GM21619 (cell line): ENCODE data around the gene CEP131.

Experiments
- ATAC-seq: cut with Tn5 transposase; IDR thresholded peaks from one replicate; pipeline ENCODE4 v1.9.1; 2021; ENCODE audit not compliant: unreplicated experiment

Gene CEP131

DNA sequence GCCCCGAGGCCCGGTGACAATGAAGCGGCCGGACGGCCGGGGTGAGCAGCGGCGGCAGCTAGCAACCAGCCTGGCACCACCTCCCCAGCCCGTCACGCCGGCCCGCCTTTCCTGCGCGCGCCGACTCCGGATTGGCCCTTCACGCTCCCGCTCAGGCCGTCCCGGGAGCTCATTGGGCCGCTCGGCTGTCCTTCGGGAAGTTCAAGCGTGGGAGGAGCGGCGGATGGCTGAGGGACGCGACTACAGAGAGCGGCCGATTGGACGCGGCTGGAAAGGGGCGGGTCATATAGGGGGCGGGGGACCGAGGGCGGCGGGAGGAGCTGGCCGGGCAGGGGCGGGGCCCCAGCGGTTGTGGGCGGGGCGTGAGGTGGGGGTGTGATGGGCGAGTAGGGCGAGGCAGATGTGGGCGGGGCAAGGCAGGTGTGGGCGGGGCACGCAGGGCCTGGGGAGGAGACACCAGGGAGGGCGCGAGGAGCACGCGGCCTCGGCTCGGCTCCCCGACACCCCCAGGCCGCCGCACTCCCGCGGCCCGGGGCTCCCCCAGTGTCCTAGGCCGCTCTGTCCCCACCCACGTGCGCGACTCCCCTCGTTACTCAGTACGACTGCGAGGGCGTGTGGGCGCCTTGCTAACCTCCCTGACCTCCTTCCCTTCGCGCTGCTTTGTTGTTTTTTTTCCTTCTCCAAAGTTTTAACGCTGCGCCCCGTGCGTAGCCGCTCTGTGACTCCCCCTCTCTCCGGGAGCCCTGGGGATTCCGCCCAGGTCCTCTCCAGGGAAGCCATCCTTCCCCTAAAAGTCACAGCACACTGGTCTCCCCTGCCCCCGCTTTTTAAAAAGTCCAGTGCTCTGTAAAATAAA lies at the start of gene CEP131:
Gene CEP131, minus strand, starts transcription at position 60 of the 856 bp plus-strand sequence. CDS start 2,909 bp downstream, outside the sequence.
- ATAC-seq, result peak; percentile 90

DNA sequence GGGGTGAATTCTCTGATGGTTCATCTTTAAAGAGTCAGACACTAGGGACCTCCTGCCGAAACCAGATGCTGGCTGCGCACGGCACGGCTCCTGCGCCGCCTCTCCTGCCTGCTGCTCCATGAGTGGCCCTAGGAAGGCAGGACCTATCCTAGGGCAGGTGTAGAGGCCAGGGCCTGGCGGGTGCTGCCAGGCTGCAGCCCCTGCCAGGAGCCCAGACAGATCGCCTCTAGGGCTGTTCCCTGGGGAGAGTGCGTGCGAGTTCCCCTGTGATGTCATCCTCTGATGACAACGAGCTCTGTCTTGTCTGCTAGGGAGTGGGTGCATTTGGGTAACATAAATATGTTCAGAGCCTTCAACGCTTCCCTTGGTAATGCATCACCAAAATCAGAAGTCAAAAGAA lies 48.5 kb upstream of the CEP131 start:
- no peak for ATAC-seq

DNA sequence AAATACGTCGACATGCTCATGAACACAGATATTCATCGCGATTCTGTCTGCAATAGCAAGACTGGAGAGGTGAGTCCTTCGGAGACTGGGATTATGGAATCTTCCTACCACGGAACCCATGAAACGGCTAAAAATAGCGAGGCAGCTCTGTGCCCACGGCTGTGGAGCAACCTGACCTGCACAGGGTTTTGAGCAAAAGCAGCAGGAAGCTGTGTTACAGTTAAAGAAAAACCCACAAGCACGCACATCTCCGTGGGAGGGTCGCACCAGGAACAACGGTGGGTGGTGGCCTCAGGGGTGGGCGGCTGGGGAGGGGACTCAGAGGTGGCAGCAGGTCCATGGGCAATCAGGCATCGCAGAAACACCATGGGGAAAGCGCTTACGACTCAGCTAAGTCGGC lies 47.5 kb upstream of the CEP131 start:
- no peak for ATAC-seq

DNA sequence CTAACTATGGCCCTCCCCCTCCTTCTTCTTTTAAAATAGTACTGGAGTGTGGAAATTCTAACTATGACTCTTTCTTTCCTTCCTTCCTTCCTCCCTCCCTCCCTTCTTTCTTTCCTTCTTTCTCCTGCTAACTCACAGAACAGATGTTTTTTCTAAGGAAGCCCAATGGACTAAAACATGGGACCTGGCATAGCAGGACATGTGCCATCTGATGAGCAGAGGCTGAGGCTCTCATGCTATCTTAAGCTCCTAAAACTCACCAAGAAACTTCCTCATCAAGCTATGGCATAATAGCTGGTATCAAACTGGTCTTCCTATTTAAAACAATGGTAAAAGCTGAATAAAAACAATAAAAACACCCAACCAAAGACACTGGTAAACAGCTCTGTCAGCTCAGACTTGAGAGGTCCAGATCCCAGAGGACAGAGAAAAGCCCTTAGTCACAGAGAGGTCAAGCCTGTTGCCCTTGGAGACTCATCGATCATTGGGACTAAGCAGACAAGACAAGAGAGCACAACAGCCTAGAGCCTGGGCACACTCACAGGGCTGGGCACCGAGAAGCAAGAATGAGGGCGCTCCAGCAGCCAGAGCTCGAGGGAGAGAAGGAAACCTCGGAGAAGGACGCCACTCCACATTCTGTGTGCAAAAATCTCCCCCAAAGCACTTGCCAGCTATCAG lies 44.8 kb upstream of the CEP131 start:
- no peak for ATAC-seq

DNA sequence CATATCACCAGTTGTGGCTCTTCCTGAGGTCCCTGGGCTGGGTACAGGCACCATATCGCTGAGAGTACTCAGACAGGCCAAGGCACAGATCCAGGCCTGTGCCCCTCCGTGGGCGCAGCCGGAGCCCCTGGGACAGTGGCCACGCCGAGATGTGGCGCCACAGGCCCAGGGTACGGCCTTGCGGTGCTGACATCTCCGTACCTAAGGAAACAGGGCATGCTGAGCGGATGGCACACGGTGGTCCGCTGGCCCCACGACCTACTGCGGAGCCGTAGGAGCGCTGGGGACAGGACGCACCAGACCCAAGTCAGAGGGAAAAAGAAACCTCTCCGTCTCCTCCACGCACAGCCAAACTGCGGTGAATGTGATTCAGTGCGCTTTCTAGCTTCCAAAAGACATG lies 42.8 kb upstream of the CEP131 start:
- no peak for ATAC-seq

DNA sequence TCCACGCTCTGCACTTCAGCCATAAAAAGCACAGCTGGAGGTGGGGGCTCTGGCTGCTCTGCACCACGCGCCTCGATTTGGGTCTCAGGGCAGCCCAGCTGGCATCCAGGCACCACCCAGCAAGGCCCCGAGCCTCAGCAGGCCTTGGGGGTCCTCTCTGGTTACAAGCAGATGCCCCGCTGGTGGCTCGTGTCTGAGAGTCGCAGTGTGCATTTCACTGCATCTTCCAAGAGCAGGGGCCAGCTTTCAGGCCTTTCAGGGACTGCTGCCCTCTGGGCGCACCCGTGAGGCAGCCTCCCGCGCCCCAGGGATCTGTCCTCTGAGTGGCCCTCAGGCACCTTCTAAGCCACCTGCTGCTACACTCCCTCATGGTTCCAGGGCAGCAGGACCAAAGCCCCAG lies 41.9 kb upstream of the CEP131 start:
- no peak for ATAC-seq

DNA sequence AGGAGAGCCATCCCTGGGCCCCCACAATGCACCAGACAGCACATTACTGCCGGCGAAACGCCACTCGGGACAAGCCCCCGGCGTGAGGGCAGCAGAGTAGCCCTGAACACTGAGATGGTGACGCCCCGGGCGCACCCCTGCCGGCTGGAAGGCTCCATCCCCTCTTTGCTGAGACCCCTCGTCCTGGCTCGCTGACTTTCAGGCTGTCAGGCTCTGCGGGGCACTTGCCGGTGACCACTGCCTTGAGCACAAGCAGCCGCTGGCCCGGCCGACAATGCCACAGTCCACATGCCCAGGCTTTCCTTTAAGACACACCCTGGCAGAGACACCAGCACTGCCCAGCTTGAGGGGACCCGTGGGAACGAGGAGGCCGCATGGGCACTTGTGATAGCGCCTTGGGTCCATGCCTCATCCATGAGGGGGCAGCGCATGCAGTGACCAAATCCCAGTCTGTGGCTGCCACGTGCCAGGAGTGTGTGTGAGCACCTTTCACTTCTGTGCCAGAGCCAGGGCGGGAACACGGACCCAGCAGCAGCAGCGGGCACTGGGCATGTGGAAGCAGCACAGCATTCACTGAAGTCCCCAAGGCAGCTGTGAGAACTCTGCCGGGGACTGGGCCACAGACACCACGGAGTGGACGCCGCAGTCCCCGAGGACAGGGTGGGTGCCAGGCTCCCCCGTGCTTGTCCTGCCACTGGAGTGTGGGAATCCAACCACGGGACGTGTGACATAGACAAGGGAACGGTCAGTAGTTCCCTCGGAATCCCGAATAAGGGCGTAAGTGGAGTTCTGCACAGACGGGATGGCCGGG lies 40.8 kb upstream of the CEP131 start:
- no peak for ATAC-seq

DNA sequence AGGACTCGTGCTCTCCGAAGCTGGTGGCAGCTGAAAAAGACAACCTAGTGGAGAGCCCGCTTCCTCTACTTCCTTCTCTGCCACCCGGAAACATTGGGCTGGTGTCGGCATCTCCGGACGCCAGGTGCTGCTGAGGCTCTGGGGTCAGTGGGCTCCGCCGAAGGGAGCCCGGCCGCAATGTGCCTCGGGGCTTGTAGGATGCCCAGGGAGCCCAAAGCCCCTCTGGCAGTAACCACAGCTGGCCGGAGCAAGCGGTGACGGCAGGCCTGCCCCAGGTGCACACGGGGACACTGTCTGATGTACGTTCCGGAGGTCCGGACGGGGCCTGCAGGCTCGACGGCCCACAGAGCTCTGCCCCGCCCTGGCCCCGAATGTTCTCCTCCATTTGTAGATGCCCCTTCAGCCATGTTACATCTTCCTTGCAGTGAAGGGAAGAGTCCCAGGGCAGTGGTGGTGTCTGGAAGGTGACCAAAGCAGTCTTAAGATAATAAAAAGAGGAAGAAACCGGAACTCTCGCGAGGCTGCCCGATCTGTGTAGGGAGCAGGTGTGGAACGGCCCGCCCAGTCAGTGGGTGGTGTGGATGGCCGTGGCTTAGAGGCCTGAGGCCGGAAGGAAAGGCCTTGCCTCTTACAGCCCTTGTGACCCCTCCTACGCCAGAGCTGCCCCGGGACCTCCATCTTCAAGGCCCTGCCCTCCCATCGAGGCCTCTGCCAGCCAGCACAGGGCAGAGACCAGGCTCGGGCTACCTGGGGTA lies 39.0 kb upstream of the CEP131 start:
- no peak for ATAC-seq

DNA sequence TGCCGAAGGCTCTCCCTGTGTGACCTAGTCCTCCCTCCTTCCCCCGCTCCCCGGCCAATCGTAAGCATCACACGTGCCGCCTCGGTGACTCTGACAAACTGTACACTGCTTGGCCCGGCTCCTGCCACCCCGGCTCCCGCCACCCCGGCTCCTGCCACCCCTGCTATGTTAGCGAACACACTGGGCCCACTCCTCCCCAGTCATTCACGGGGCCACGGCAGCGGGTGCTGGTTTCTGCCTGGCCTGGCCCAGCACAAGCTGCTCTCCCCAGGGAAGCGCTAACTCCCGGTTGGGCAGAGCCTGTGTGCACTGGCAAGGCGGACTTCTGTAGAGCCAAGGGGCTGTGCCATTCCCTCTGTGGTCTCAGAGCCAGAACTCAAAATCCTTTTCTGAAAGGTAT lies 38.3 kb upstream of the CEP131 start:
- no peak for ATAC-seq

DNA sequence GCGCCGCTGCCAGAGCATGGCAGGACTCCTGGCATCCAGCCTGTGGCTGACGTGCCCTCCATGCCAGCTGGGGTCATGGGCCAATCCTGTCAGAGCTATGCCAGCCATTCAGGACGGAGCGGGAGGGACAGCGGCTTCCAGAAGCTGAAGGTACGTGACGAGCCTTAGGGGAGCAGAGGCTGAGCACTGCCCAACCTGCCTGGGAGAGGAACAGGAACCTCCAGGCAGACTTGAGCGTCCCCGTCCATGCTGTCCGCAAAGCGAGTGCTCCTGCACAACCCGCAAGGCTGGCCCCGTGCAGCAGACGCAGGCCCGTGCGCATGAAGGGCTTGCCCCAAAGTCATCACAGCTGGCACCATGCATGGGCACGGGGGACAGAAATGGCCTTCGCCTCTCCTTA lies 37.9 kb upstream of the CEP131 start:
- ATAC-seq, result no peak

DNA sequence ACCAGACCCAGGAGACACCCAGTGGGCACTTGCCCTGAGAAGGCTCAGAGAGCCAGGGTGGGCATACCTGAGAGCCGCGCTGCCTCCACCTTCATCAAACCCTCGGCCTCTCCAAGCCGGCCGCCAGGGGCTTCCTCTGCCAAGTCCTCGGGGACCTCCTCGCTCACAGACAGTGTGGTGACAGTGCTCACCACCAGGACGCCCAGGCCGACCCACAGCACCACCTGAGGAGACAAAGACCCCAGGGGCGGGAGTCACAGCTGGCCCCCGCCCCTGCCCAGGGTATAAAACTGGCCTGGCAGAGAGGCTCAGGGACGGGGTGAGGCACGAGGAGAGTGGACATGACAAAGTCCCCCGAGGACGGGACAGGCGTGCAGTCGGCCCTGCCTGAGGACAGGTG lies 37.4 kb upstream of the CEP131 start:
- no peak for ATAC-seq

DNA sequence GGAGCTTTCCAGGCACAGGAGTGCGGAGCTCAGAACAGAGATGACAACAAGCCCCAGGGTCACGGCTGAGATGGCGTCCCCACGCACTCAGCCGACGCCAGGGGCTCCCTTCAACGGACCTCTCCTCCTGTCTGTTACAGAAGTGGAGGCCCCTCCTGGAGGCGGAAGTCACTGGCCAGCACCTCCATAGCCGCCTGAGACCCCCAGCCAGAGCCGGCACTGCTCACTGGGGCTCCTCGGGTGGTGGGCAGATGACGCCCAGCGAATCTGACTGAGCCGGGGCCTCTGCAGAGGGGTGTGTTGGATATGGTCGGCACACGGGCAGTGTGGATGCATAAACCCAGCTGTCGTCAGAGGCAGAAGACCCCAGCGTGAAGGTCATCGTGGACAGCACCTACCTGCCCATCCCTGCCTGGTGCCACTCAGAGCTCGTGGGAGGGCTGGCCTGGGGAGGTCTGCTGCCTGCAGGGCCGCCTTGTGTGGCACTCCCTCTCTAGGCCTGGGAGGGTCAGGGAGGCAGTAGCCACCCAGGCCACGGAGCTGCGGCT lies 36.4 kb upstream of the CEP131 start:
- ATAC-seq, result no peak

DNA sequence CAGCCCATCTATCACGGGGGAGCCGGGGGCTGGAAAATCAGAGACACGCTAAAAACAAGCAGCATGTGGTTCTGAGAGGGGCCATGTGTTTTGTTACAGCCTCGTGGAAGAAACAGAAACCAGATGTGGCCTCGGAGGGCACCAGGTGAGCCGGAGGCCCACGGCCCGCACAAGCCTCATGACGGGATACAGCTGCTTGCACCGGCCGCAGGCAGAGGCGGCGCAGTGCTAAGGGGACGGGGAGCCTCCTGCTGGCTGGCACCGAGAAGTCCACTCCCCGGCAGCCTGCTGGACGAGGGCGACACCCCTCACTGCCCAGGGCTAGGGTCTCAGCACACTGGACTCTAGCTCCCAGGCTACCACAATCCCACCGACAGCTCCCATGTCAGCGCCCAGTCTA lies 35.5 kb upstream of the CEP131 start:
- no peak for ATAC-seq

DNA sequence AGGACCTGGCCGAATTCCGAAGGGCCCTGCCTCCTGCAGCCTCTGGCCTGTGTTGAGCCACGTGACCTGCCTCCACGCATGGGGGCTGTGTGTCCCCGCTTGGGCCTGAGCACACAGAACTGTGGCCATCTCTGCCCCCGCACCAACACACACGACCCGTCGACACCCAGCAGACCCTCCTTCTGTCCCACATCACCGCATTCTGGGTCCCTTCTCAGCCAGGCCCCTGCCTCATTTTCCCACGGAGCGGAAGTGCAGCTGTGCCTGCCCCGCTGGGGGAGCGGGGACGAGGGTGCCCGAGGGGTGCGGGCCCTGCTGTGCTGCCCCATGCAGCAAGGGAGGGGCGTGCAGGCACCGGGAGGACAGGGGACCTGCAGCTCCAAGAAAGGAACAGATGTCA lies 34.8 kb upstream of the CEP131 start:
- ATAC-seq, result no peak

DNA sequence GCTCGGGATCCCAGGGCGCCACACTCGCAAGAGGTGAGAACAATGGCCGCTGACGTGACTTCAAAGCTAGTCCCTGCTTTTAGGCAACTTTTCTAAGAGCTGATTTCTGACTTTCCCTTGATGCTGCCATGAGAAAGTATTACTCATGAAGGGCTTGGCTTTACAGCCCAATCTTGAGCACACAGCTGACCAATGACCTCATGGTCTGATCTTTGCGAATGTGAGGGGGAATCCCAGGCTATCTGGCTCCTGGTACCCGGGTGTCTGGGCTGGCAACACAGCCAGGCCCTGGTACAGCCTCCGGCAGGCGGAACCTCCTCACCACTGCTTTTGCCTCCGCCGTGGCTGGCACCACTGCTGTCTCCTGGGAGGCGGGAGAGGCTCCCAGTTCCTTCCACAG lies 33.9 kb upstream of the CEP131 start:
- ATAC-seq, result no peak

DNA sequence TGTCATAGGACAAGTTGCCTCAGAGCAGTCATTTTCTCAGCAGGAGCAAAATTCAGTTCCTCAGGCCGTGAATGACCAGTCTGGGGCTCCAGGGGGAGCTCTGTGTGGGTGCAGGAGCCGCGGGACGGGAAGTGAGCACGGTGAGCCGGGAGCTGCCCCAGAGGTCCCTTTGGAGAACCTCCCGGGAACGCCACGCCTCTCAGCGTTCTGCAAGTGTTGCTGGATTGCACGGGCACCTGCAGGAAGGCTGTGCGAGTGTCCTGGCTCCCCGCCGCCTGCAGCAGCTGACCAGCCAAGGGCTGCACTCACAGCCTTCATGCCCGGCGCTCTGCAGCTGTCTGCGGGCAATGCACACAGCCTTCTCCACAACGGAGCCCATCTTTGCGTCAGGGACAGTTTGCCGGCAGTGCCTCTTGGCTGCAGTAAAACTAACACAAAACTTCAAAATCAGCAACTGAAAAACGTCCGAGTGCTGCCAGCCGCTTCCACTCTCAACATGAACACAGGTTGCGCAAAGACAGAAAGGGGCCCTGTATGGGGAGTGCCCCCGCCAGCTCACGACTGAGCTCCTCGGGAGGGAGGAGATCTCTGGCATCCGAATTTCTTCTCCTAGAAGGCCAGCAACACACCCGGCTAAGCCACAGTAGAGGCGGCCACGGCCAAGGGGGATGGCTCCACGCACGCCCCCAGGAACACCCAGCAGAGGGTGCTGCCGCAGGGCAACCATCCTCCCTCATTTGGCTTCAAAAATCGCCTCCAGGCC lies 32.4 kb upstream of the CEP131 start:
- ATAC-seq, result no peak

DNA sequence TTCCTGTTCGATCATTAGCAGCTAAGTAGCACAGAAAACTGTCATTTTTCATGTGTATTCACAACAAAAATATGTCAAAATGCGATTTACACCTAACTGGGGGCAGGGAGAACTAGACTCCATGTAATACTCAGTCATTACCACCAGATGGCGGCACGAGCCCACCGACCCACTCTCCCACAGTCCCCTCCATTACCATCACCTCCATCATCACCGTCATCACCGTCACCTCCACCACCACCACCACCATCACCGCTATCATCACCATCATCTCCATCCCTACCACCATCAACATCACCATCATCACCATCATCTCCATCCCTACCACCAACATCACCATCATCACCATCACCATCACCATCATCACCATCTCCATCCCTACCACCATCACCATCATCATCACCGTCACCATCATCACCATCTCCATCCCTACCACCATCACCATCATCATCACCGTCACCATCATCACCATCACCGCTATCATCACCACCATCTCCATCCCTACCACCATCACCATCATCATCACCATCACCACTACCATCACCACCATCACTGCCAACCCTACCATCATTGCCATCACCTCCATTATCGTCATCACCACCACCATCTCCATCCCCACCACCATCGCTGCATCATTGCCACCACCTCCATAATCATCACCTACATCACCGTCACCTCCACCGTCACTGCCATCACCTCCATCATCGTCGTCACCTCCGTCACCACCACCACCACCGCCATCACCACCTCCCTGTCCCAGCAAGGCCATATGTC lies 30.8 kb upstream of the CEP131 start:
- ATAC-seq, result no peak

DNA sequence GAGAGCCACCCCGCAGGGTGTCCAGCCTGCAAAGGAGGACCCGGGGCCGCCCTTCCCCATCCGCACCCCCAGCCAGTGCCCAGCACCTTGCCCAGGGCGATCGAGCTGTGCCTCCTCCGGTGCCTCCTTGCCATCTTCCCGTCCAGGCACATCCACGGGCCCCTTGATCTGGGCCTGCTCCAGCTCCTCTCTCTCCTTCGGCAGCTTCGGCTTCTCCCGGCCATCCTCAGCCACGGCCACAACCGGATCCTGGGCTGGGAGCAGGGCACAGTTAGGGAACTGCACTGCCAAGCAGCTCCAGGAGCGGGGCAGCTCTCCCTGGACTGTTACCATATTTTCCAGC lies 30.2 kb upstream of the CEP131 start:
- no peak for ATAC-seq

DNA sequence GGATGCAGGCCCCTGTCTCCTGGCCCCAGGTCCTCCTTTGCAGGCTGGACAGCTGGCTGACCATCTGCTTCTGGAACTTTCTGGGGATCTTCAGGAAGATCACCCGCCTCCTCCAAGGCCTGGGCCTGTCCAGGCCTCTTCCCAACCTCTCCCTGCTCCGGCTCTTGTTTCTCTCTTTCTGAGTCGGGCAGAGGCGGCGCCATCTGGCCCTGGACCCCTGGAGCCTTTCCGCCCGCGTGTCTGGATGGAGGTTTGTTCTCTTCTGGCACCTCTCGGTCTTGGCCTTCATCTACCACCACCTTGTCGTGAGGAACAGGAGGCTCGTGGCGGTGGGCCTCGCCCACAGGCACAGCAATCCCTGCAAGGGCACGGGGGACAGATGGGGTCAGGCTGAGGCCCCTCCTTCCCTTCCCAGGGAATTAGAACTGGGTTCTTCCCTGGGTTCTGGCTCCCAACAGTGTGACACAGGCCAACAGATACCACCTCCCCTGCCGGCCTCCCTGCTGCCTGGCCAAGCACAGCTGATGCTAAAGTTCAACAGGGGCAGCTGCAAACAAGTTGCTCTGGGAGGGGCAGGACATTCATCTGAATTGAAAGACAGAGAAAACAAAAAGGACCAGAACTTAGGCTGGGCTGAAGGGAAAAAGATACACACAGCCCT lies 29.7 kb upstream of the CEP131 start:
- ATAC-seq, result no peak
